GM12878 (cell line): Measurements from ENCODE around the gene SAMSN1. TPM values are rescaled to one million over a fixed set of nuclear protein-coding genes. Genes with fewer than 3 reads are reported as not detected.

Experiments used
- ATAC-seq: fragments of 200-7000 bp; cut with Tn5 transposase; 3 replicates; pipeline ENCODE4 v1.9.1; 2020; ENCODE audit warnings: mild to moderate bottlenecking, moderate library complexity
- BruUV-seq: library from RNA; stranded (reverse); fragments of 400-500 nt; replicated peaks from 2 replicates; lab custom pipeline; 2021; lab: Mats Ljungman, UMichigan
- CTCF ChIA-PET: fragments of 300-600 bp; sonication (Branson Sonifier 250); formaldehyde crosslinking; extraction: SDS; loops from one replicate; lab custom pipeline; 2021; ENCODE audit warnings: inconsistent platforms; lab: Yijun Ruan, JAX
- POLR2A ChIA-PET: fragments of 350-600 bp; formaldehyde crosslinking; extraction: SDS; loops from one replicate; lab custom pipeline; 2021; ENCODE audit warnings: inconsistent platforms; lab: Charles Lee
- RAD21 ChIA-PET: fragments of 300-600 bp; sonication (Branson Sonifier 250); formaldehyde crosslinking; loops from one replicate; lab custom pipeline; 2023; ENCODE audit warnings: antibody characterized with exemption; ENCODE audit not compliant: unreplicated experiment; lab: Charles Lee
- SMC1A ChIA-PET: fragments of 300-600 bp; sonication (Branson Sonifier 250); formaldehyde crosslinking; loops from one replicate; lab custom pipeline; 2023; ENCODE audit not compliant: unreplicated experiment, uncharacterized antibody; lab: Charles Lee
- DNase-seq: peaks from one replicate; pipeline ENCODE4 v3.0.0-alpha.2; 2011; ENCODE audit warnings: low read depth, low spot score
- FAIRE-seq: peaks from 3 replicates; lab custom pipeline; 2011; peaks lifted over from hg19 to GRCh38; lab: Jason Lieb, UNC
- H2AFZ ChIP-seq: 2 replicates; pipeline ENCODE4 v1.6.0; 2011; ENCODE audit warnings: low read depth, low read length, control low read depth; ENCODE audit not compliant: control insufficient read depth
- H3K27ac ChIP-seq: 2 replicates; pipeline ENCODE4 v1.5.1; 2011; ENCODE audit warnings: control low read depth; ENCODE audit not compliant: control insufficient read depth, insufficient read depth
- H3K27me3 ChIP-seq, 2 experiments: replicated peaks in 1 of 2; 2 replicates each; pipeline versions ENCODE4 v1.6.0 to v1.6.1; 2011; ENCODE audit warnings: low read length in 1 of 2; ENCODE audit not compliant: control insufficient read depth in 2 of 2, insufficient read depth in 2 of 2
- H3K36me3 ChIP-seq, 2 experiments: 2 replicates each; pipeline ENCODE4 v1.5.1; 2011; ENCODE audit warnings: low read length in 1 of 2; ENCODE audit not compliant: control insufficient read depth in 2 of 2, insufficient read depth in 2 of 2
- H3K4me1 ChIP-seq: 2 replicates; pipeline ENCODE4 v1.6.1; 2011; ENCODE audit warnings: mild to moderate bottlenecking, low read length, moderate library complexity, mixed read lengths; ENCODE audit not compliant: control insufficient read depth, insufficient read depth
- H3K4me2 ChIP-seq: 2 replicates; pipeline ENCODE4 v1.6.0; 2011; ENCODE audit warnings: control low read depth; ENCODE audit not compliant: control insufficient read depth, insufficient read depth
- H3K4me3 ChIP-seq: fragments of 200-600 bp; sonication (generic); 2 replicates; pipeline ENCODE4 v1.5.1; 2016
- H3K79me2 ChIP-seq: 2 replicates; pipeline ENCODE4 v1.6.0; 2011; ENCODE audit warnings: low read length; ENCODE audit not compliant: control insufficient read depth, insufficient read depth
- H3K9ac ChIP-seq: 2 replicates; pipeline ENCODE4 v1.8.0; 2011; ENCODE audit warnings: low read length, control low read depth, mixed read lengths; ENCODE audit not compliant: control insufficient read depth, insufficient read depth
- H3K9me3 ChIP-seq: replicated peaks from 3 replicates; pipeline ENCODE4 v1.5.1; 2011; ENCODE audit warnings: mild to moderate bottlenecking, low read length; ENCODE audit not compliant: control insufficient read depth, insufficient read depth
- H4K20me1 ChIP-seq: 2 replicates; pipeline ENCODE4 v1.6.0; 2011; ENCODE audit not compliant: control insufficient read depth, insufficient read depth
- BCL3 ChIP-seq: IDR thresholded peaks from 2 replicates; pipeline ENCODE4 v1.6.1; 2011; ENCODE audit warnings: borderline replicate concordance, low read depth, mild to moderate bottlenecking, moderate library complexity, low read length; ENCODE audit not compliant: insufficient read depth, poor library complexity, severe bottlenecking
- CREM ChIP-seq: IDR thresholded peaks from 2 replicates; pipeline ENCODE4 v1.6.1; 2014; ENCODE audit warnings: antibody characterized with exemption, low read depth
- EGR1 ChIP-seq, 2 experiments: IDR thresholded peaks; 1 replicate in 1 of 2; 2 replicates in 1 of 2; pipeline ENCODE4 v1.6.1; 2011 to 2012; ENCODE audit warnings: low read depth in 2 of 2, low read length in 2 of 2, borderline replicate concordance in 1 of 2, mild to moderate bottlenecking in 1 of 2, moderate library complexity in 1 of 2
- FOXM1 ChIP-seq: IDR thresholded peaks from 2 replicates; pipeline ENCODE4 v1.6.1; 2012; ENCODE audit warnings: low read depth, mild to moderate bottlenecking, inconsistent platforms, low read length, moderate library complexity
- GABPA ChIP-seq: IDR thresholded peaks from 2 replicates; pipeline ENCODE4 v1.6.1; 2014; ENCODE audit warnings: antibody characterized with exemption, low read depth, mild to moderate bottlenecking, inconsistent platforms
- IRF3 ChIP-seq: fragments of 450-650 bp; IDR thresholded peaks from 2 replicates; pipeline ENCODE4 v1.6.1; 2014; ENCODE audit warnings: mild to moderate bottlenecking
- JUND ChIP-seq: IDR thresholded peaks from 2 replicates; pipeline ENCODE4 v1.6.1; 2012; ENCODE audit warnings: low read depth, mild to moderate bottlenecking, low read length, improper control_type of control experiment, moderate library complexity
- KLF5 ChIP-seq: fragments of 450-650 bp; IDR thresholded peaks from 2 replicates; pipeline ENCODE4 v1.6.1; 2014; ENCODE audit warnings: mild to moderate bottlenecking; ENCODE audit not compliant: partially characterized antibody
- MTA2 ChIP-seq: fragments of 450-650 bp; IDR thresholded peaks from 2 replicates; pipeline ENCODE4 v1.6.1; 2016; ENCODE audit warnings: low read depth, mild to moderate bottlenecking, moderate library complexity
- NFIC ChIP-seq: IDR thresholded peaks from 2 replicates; pipeline ENCODE4 v1.6.1; 2012; ENCODE audit warnings: low read depth, mild to moderate bottlenecking, inconsistent platforms, low read length, moderate library complexity
- POLR2AphosphoS5 ChIP-seq: IDR thresholded peaks from 2 replicates; pipeline ENCODE4 v1.6.1; 2011; ENCODE audit warnings: mild to moderate bottlenecking, low read length, inconsistent platforms
- RAD21 ChIP-seq: IDR thresholded peaks from 2 replicates; pipeline ENCODE4 v1.6.1; 2011; ENCODE audit warnings: mild to moderate bottlenecking, low read depth, low read length, moderate library complexity; ENCODE audit not compliant: insufficient read depth
- RAD51 ChIP-seq: fragments of 450-650 bp; IDR thresholded peaks from 2 replicates; pipeline ENCODE4 v1.6.1; 2016; ENCODE audit warnings: moderate library complexity, mild to moderate bottlenecking, inconsistent platforms
- RELB ChIP-seq: fragments of 450-650 bp; IDR thresholded peaks from 2 replicates; pipeline ENCODE4 v1.6.1; 2017; ENCODE audit warnings: low read depth, mild to moderate bottlenecking, moderate library complexity
- SIN3A ChIP-seq: IDR thresholded peaks from 2 replicates; pipeline ENCODE4 v1.6.1; 2012; ENCODE audit warnings: low read depth, low read length, improper control_type of control experiment
- SMAD5 ChIP-seq: IDR thresholded peaks from 2 replicates; pipeline ENCODE4 v1.6.1; 2016; ENCODE audit warnings: antibody characterized with exemption, low read depth
- STAT1 ChIP-seq: fragments of 450-650 bp; conservative IDR thresholded peaks from 2 replicates; pipeline ENCODE4 v1.6.1; 2014; ENCODE audit warnings: antibody characterized with exemption, mild to moderate bottlenecking
- SUPT20H ChIP-seq: IDR thresholded peaks from 2 replicates; pipeline ENCODE4 v1.6.1; 2011; ENCODE audit warnings: low read depth, mild to moderate bottlenecking, low read length, moderate library complexity, borderline replicate concordance; ENCODE audit not compliant: control insufficient read depth
- TARDBP ChIP-seq: IDR thresholded peaks from 2 replicates; pipeline ENCODE4 v1.6.1; 2016; ENCODE audit warnings: borderline replicate concordance
- TCF7 ChIP-seq: IDR thresholded peaks from 2 replicates; pipeline ENCODE4 v1.6.1; 2014; ENCODE audit warnings: antibody characterized with exemption, borderline replicate concordance
- WGBS: methylation state at CpG from one replicate; pipeline ENCODE4 v1.1.6; 2016; ENCODE audit warnings: low lambda C conversion rate; ENCODE audit not compliant: insufficient replicate concordance, insufficient coverage; ENCODE audit errors: missing lambda C conversion rate; 5-methylcytosine and 5-hydroxymethylcytosine counted together
- in situ Hi-C: fragments of 300-500 bp; cut with MboI; formaldehyde crosslinking; loops from 9 replicates; pipeline ENCODE4 v1.14.3; 2018; ENCODE audit warnings: mixed read lengths
- intact Hi-C: fragments of 100-400 bp; cut with micrococcal nuclease; formaldehyde crosslinking; loops from one replicate; pipeline ENCODE4 v1.14.2; 2022; ENCODE audit not compliant: unreplicated experiment
- polyA plus RNA-seq, 11 experiments: library from polyadenylated mRNA; depleted of rRNA in 4 of 11; unstranded in 6 of 11; stranded (reverse) in 5 of 11; fragments of >200 nt; fragmentation: Nextera tagmentation in 4 of 11; fragmentation: Illumina TruSeq in 1 of 11; extraction: Ambion mirVana in 4 of 11; extraction: Trizol in 1 of 11; gene quantifications; 1 replicate in 1 of 11; 2 replicates in 10 of 11; pipeline versions ENCODE4 v1.2.1 to v1.2.3, GENCODE V29; 2011 to 2016; ENCODE audit warnings: inconsistent platforms in 2 of 11, missing spikeins in 2 of 11, low read depth in 1 of 11
- total RNA-seq, 4 experiments: library from RNA; depleted of rRNA in 3 of 4; stranded (reverse); fragments of >200 nt in 3 of 4; fragmentation: Illumina TruSeq in 1 of 4; extraction: Trizol in 1 of 4; gene quantifications; 2 replicates each; pipeline versions ENCODE4 v1.2.1 to v1.2.3, GENCODE V29; 2013 to 2021

The SAMSN1 gene
- total and polyA plus RNA-seq, 10 of the 15 experiments (the other 5 are each of a cell fraction or from before 2014, with no cell fraction given), result 23.2 to 102 (median 44.9) TPM

DNA sequence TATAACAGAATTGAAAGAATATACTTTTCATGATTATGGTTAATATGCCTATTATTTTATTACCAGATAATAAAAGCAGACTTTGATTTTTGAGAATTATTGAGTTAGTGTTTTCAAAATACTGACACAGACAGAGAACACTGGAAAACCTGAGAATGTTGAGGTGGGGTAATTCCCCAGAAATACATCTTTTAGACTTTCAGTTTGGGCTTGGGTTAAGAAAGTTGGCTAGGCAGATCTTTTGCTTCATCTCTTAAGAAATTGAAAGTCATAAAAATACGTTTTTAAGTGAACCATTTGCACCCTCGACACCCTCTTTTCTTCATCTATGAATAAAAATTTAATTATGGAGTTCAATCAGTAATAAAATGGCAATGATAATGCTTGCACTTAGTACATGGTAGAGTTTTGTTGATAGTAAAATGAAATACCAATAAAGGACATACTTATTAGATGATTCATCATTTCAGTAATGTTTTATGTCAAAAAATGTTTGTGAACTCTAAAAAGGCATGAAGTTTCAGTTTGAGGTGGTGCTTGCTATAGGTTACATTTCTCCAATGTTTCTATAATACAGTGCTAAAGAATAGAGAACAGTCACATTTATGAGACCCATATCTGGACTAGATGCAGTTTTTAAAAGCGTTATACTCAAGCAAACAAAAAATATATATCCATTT is 1.9 kb upstream of the SAMSN1 start:
- peaks cover 35% of the 10 kb centered on the region for H3K79me2 ChIP-seq
- intact Hi-C loops (loop anchor here (2.0 to 10.0 kb wide), 3 partner anchors 139 to 517 kb away; partner anchors contain the start of gene NRIP1), in situ Hi-C loops (no loop called here)
- no peak for DNase-seq
- H2AFZ ChIP-seq, result peak overlapping the region; percentile 13; the same call in 1 of the 2 replicates
- ChIA-PET SMC1A (interaction anchor here (0.7 to 1.4 kb wide), 18 partner anchors 8 to 190 kb away, joined by 3 to 16 read pairs (median 4); no protein-coding TSS in a partner anchor), CTCF (interaction anchor here (0.6 to 1.6 kb wide), 9 partner anchors 11 to 190 kb away, joined by 3 to 6 read pairs (median 3); no protein-coding TSS in a partner anchor), POLR2A (interaction anchor here (0.9 to 1.5 kb wide), 3 partner anchors 10 to 183 kb away, joined by 3 to 4 read pairs (median 3); no protein-coding TSS in a partner anchor), RAD21 (interaction anchor here (0.7 to 7.5 kb wide), 12 partner anchors 10 to 189 kb away, joined by 4 to 63 read pairs (median 5); no protein-coding TSS in a partner anchor)
- peak overlapping the region; percentile 69 for H3K4me2 ChIP-seq
- FAIRE-seq, result no peak
- H3K27ac ChIP-seq, result peak overlapping the region; percentile 56
- H3K36me3 ChIP-seq, result no peaks in the 10 kb centered on the region
- H3K27me3 ChIP-seq, result no peaks in the 10 kb centered on the region
- WGBS, result under 1% methylated on average over 3 of the region's 3 CpGs
- H3K4me1 ChIP-seq, result peaks cover 12% of the 10 kb centered on the region; the same call in 1 of the 2 replicates
- ATAC-seq, result peak; percentile 40
- H3K4me3 ChIP-seq, result 0 out of 2 replicates have a peak overlapping the region, but pooled peaks have one; percentile 27
- H4K20me1 ChIP-seq, result no peaks in the 10 kb centered on the region
- H3K9ac ChIP-seq, result no peak overlapping the region
- no TSS peak for BruUV-seq
- no peaks in the 10 kb centered on the region; the same call in 2 of the 3 replicates for H3K9me3 ChIP-seq
- TF ChIP-seq BCL3 (no peak), CREM (no peak), RAD21 (no peak), EGR1 (IDR thresholded peaks at IDR 0.05; ENCODE audit: borderline replicate concordance in 1 of 2, low read depth in 2 of 2, low read length in 2 of 2) (no peak), MTA2 (0 out of 2 replicates have a peak, but pooled peaks have one; percentile 9), JUND (no peak), POLR2AphosphoS5 (no peak), STAT1 (no peak), NFIC (peak; percentile 87), GABPA (0 out of 2 replicates have a peak, but pooled peaks have one; percentile 25), RAD51 (no peak), TCF7 (no peak), IRF3 (no peak), TARDBP (no peak), SIN3A (no peak), SUPT20H (no peak), SMAD5 (no peak), FOXM1 (peak; percentile 57; the same call in 1 of the 2 replicates), KLF5 (no peak), RELB (peak; percentile 42; the same call in 1 of the 2 replicates)
